ENCODE data around the gene MYBL2. TPM values are rescaled to one million over a fixed set of nuclear protein-coding genes. Genes with fewer than 3 reads are reported as not detected.

MYBL2 gene
- total RNA-seq, 1 experiment from 2014 or later, result 345 TPM

GRCh38 chr20:43670423-43670822 lies 3.5 kb downstream of the MYBL2 start:
- Histone ChIP-seq H3K4me3 (ENCODE audit: low read depth, low read length) (no peak overlapping the region), H3K27me3 (replicated peaks; ENCODE audit: control insufficient read depth, insufficient read depth, low read length) (no peaks in the 10 kb centered on the region), H3K36me3 (ENCODE audit: control insufficient read depth, insufficient read depth, low read length) (peaks cover 5% of the 10 kb centered on the region; the same call in 1 of the 2 replicates), H3K9me3 (no peaks in the 10 kb centered on the region), H3K4me1 (peaks cover 25% of the 10 kb centered on the region)
- intact Hi-C loops (cut with micrococcal nuclease; ENCODE audit: unreplicated experiment), result no loop called here
- Mint-ChIP-seq H3K4me1 (ENCODE audit: low read depth, unreplicated experiment) (peaks cover 15% of the 10 kb centered on the region), H3K4me3 (ENCODE audit: unreplicated experiment) (no peak overlapping the region), H3K9me3 (ENCODE audit: unreplicated experiment) (no peaks in the 10 kb centered on the region), H3K27me3 (ENCODE audit: insufficient read depth, unreplicated experiment) (no peaks in the 10 kb centered on the region), H3K36me3 (ENCODE audit: insufficient read depth, unreplicated experiment) (peaks cover 88% of the 10 kb centered on the region), H3K27ac (ENCODE audit: unreplicated experiment) (peak overlapping the region; percentile 40)
- ChIA-PET POLR2A (interaction anchor here (0.6 to 1.0 kb wide), 2 partner anchors 17 to 213 kb away, joined by 4 to 6 read pairs; no protein-coding TSS in a partner anchor), CTCF (interaction anchor here (1.0 kb wide), 1 partner anchor 132 kb away, joined by 4 read pairs; no protein-coding TSS in a partner anchor)
- peak; percentile 58 to 63 for DNase-seq
- TF ChIP-seq CTCF (IDR thresholded peaks at IDR 0.05; ENCODE audit: insufficient read depth in 1 of 2, low read depth in 1 of 2, low read length in 1 of 2, severe bottlenecking in 1 of 2, unreplicated experiment in 1 of 2), result no peak
- no TSS peak for BruUV-seq (replicated peaks)

- no peak overlapping the region for H3K4me3 ChIP-seq (ENCODE audit: low read depth, low read length)
- peak overlapping the region; percentile 53 for H3K27ac Mint-ChIP-seq (ENCODE audit: unreplicated experiment)
- DNase-seq, result no peak
- H3K9me3 ChIP-seq, result no peaks in the 10 kb centered on the region
- CTCF ChIA-PET, result interaction anchor here (1.3 kb wide), 1 partner anchor 138 kb away, joined by 5 read pairs; no protein-coding TSS in a partner anchor
- no TSS peak for BruUV-seq (replicated peaks)
- POLR2A ChIA-PET, result no interaction called here
- no peak overlapping the region for H3K4me3 Mint-ChIP-seq (ENCODE audit: unreplicated experiment)
- H3K4me1 Mint-ChIP-seq (ENCODE audit: low read depth, unreplicated experiment), result peaks cover 17% of the 10 kb centered on the region
- H3K27me3 Mint-ChIP-seq (ENCODE audit: insufficient read depth, unreplicated experiment), result no peaks in the 10 kb centered on the region
- peaks cover 90% of the 10 kb centered on the region for H3K36me3 Mint-ChIP-seq (ENCODE audit: insufficient read depth, unreplicated experiment)
- TF ChIP-seq CTCF (IDR thresholded peaks at IDR 0.05; ENCODE audit: insufficient read depth in 1 of 2, low read depth in 1 of 2, low read length in 1 of 2, severe bottlenecking in 1 of 2, unreplicated experiment in 1 of 2), result no peak
- peaks cover 8% of the 10 kb centered on the region for H3K36me3 ChIP-seq (ENCODE audit: control insufficient read depth, insufficient read depth, low read length)
- H3K9me3 Mint-ChIP-seq (ENCODE audit: unreplicated experiment), result no peaks in the 10 kb centered on the region
- peaks cover 14% of the 10 kb centered on the region for H3K4me1 ChIP-seq
- intact Hi-C loops (cut with micrococcal nuclease; ENCODE audit: unreplicated experiment), result no loop called here
- no peaks in the 10 kb centered on the region for H3K27me3 ChIP-seq (replicated peaks; ENCODE audit: control insufficient read depth, insufficient read depth, low read length)
Measured at GRCh38 chr20:43676368-43676767, 9.5 kb downstream of the MYBL2 start.

GRCh38 chr20:43680981-43681380 lies 14.1 kb downstream of the MYBL2 start:
- no peak overlapping the region for H3K4me3 ChIP-seq (ENCODE audit: low read depth, low read length)
- no peaks in the 10 kb centered on the region for H3K27me3 ChIP-seq (replicated peaks; ENCODE audit: control insufficient read depth, insufficient read depth, low read length)
- Mint-ChIP-seq H3K27ac (ENCODE audit: unreplicated experiment) (no peak overlapping the region), H3K4me1 (ENCODE audit: low read depth, unreplicated experiment) (peaks cover 15% of the 10 kb centered on the region), H3K4me3 (ENCODE audit: unreplicated experiment) (no peak overlapping the region), H3K9me3 (ENCODE audit: unreplicated experiment) (no peaks in the 10 kb centered on the region), H3K27me3 (ENCODE audit: insufficient read depth, unreplicated experiment) (no peaks in the 10 kb centered on the region), H3K36me3 (ENCODE audit: insufficient read depth, unreplicated experiment) (peaks cover 89% of the 10 kb centered on the region)
- no peak for DNase-seq
- peaks cover 8% of the 10 kb centered on the region for H3K36me3 ChIP-seq (ENCODE audit: control insufficient read depth, insufficient read depth, low read length)
- H3K9me3 ChIP-seq, result no peaks in the 10 kb centered on the region
- peaks cover 14% of the 10 kb centered on the region for H3K4me1 ChIP-seq
- BruUV-seq (replicated peaks), result no TSS peak
- intact Hi-C loops (cut with micrococcal nuclease; ENCODE audit: unreplicated experiment), result no loop called here
- TF ChIP-seq CTCF (IDR thresholded peaks at IDR 0.05; ENCODE audit: insufficient read depth in 1 of 2, low read depth in 1 of 2, low read length in 1 of 2, severe bottlenecking in 1 of 2, unreplicated experiment in 1 of 2), result no peak
- CTCF ChIA-PET, result interaction anchor here (0.6 to 1.8 kb wide), 5 partner anchors 8 to 143 kb away, joined by 3 to 10 read pairs (median 4); no protein-coding TSS in a partner anchor
- POLR2A ChIA-PET, result interaction anchor here (1.1 kb wide), 2 partner anchors 90 to 224 kb away, joined by 4 to 9 read pairs; partner anchors contain the start of genes IFT52 and SRSF6
